Rectal smooth muscle tissue (tissue), 1 donor: ENCODE results near the gene CRYBG3.

Source experiments
- H3K27ac ChIP-seq: one replicate; pipeline ENCODE4 v1.7.0; 2013; ENCODE audit warnings: low read depth, low read length, inconsistent platforms
- H3K27me3 ChIP-seq: one replicate; pipeline ENCODE4 v1.7.0; 2013; ENCODE audit warnings: low read length; ENCODE audit not compliant: control insufficient read depth, insufficient read depth
- H3K36me3 ChIP-seq: one replicate; pipeline ENCODE4 v1.7.0; 2013; ENCODE audit warnings: low read length; ENCODE audit not compliant: control insufficient read depth, insufficient read depth
- H3K4me1 ChIP-seq: one replicate; pipeline ENCODE4 v1.7.0; 2013; ENCODE audit warnings: low read length; ENCODE audit not compliant: control insufficient read depth, insufficient read depth
- H3K4me3 ChIP-seq: one replicate; pipeline ENCODE4 v1.7.0; 2013; ENCODE audit warnings: low read length
- H3K9ac ChIP-seq: one replicate; pipeline ENCODE4 v1.7.0; 2013; ENCODE audit warnings: low read length

CRYBG3 gene

DNA sequence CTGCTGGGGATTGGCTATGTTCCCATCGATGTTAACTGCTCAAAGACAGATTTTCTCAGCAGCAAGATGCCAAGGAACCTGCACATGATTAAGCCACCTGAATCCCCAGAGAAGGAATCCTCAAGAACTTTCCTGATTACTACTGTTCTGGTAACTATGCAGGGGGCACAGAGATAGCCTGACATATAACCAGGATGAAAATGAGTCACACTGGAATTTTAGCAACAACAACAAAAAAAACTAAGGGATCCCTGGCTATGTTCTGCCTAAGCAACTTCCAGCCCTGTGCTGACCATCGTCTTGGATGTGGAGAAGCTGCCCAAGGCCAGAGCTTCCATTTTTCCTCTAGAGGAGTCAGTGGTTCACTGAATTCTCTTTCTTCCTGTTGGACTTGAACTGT is 136.6 kb downstream of the CRYBG3 start:
- Histone ChIP-seq H3K36me3 (no peaks in the 10 kb centered on the region), H3K9ac (no peak overlapping the region), H3K27ac (no peak overlapping the region), H3K27me3 (no peaks in the 10 kb centered on the region), H3K4me3 (no peak overlapping the region), H3K4me1 (peaks cover 3% of the 10 kb centered on the region)

DNA sequence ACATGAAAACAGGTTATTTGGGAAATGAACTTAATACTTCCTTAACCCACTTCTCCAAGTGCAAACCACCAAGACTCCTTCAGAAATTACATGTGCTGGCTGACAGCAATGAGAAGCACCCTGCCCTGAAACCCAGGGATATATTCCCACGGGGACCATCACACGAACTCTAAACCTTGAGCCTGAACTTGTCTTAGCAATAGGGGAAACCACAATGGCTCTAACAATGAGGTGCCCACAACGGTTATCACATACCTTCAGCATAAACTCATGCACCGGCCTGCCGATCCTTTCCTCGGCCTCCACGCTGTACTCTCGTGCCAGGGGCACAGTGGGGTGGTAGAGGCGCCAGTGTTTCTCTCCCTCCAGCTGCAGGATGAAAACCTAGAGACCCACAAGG is 137.0 kb downstream of the CRYBG3 start:
- H3K9ac ChIP-seq = no peak overlapping the region
- peaks cover 3% of the 10 kb centered on the region for H3K4me1 ChIP-seq
- no peaks in the 10 kb centered on the region for H3K36me3 ChIP-seq
- H3K4me3 ChIP-seq = no peak overlapping the region
- no peak overlapping the region for H3K27ac ChIP-seq
- H3K27me3 ChIP-seq = no peaks in the 10 kb centered on the region

DNA sequence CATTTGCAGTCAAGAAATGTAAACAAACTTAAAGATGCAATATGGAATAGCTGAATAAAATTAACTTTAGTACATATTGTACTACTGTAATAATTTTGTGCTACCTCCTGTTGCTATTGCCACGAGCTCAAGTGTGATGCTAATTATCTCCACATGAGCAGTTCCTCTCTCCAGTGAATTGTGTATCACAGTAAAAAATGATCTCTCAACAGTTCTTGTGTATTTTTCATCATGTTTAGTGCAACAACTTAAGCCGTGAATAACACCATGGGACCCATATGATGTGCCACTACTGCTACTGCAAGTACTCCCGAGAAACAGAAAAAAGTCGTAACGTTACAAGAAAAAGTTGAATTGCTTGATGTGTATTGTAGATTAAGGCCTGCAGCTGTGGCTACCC is 138.1 kb downstream of the CRYBG3 start:
- no peak overlapping the region for H3K4me3 ChIP-seq
- H3K4me1 ChIP-seq = peaks cover 3% of the 10 kb centered on the region
- H3K9ac ChIP-seq = no peak overlapping the region
- no peaks in the 10 kb centered on the region for H3K36me3 ChIP-seq
- H3K27ac ChIP-seq = no peak overlapping the region
- no peaks in the 10 kb centered on the region for H3K27me3 ChIP-seq

GRCh38 chr3:97960551-97960950 is 138.7 kb downstream of the CRYBG3 start:
- H3K36me3 ChIP-seq = no peaks in the 10 kb centered on the region
- H3K4me3 ChIP-seq = no peak overlapping the region
- H3K27me3 ChIP-seq = no peaks in the 10 kb centered on the region
- H3K9ac ChIP-seq = no peak overlapping the region
- H3K27ac ChIP-seq = no peak overlapping the region
- peaks cover 3% of the 10 kb centered on the region for H3K4me1 ChIP-seq

DNA sequence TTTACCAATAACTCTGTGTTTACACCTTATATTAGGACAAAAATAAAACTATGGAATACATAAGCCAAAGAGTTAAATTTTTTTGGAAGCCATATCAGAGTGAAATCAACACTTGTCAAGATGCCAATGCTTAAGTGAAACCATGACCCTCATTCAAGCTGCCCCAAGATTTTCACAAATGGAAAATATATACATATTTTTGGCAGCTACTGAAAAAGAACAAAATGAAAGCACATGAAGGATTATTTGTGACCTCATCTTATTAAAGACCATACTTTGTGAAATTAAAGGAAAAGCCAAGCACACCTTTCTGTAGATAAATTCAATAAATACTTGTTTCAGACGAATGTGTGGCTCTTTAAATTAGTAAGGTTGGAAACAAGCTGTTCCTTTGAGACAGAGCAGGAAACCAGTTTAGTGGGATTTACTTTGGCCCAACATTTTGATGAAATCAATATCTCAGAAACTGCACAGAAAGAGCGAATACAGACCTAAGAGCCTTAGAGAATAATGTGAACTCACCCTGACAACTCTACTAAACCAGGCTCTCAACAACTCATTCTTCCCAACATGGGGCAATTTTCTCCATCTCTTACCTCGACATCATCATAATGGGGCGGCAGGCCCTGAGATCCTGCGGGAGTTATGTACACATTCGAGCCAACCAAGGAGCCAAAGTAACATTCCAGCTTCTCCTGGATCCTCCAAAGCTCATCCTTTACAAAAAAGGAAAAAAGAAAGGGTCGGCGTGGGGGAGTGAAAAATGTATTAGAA is 139.4 kb downstream of the CRYBG3 start:
- H3K36me3 ChIP-seq = no peaks in the 10 kb centered on the region
- H3K27me3 ChIP-seq = no peaks in the 10 kb centered on the region
- no peak overlapping the region for H3K9ac ChIP-seq
- H3K4me3 ChIP-seq = no peak overlapping the region
- no peak overlapping the region for H3K27ac ChIP-seq
- H3K4me1 ChIP-seq = peaks cover 3% of the 10 kb centered on the region

GRCh38 chr3:97967966-97968365 is 146.2 kb downstream of the CRYBG3 start:
- Histone ChIP-seq H3K4me3 (no peak overlapping the region), H3K4me1 (peaks cover 2% of the 10 kb centered on the region), H3K36me3 (no peaks in the 10 kb centered on the region), H3K27me3 (no peaks in the 10 kb centered on the region), H3K9ac (no peak overlapping the region), H3K27ac (no peak overlapping the region)

DNA sequence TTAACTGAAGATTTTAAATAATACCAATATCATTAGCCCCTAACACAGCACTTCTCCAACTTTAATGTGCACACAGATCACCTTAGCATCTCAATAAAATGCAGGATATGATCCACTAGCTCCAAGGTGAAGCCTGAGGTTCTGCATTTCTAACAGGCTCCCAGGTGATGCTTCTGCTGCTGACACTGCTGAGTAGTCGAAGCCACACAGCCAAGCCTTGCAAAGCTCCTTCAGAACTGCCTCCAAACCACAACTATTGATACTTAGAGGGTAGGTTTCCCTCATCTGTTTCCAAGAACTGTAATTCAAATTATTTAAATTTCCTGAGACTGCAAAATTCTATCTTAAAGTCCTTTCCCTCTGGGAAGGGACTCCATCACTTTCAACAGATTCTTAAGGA is 146.6 kb downstream of the CRYBG3 start:
- H3K36me3 ChIP-seq = no peaks in the 10 kb centered on the region
- no peak overlapping the region for H3K9ac ChIP-seq
- no peak overlapping the region for H3K27ac ChIP-seq
- H3K4me3 ChIP-seq = no peak overlapping the region
- no peaks in the 10 kb centered on the region for H3K27me3 ChIP-seq
- H3K4me1 ChIP-seq = peaks cover 2% of the 10 kb centered on the region

DNA sequence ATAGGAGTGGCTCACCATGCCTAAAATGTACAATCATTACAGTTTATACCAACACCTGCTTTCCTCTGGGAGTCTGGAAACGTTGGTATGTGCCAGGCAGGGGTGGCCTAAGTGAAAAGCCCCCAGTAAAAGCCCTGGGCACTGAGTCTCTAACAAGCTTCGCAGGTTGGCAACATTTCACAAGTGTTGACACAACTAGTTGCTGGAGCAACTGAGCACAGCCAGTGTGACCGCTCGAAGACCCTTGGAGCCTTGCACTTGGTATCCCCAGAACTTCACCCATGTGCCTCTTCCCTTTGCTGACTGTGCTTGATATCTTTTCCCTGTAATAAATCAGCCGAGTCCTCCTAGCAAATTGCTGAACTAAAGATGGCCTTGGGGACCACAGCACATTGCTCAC is 147.7 kb downstream of the CRYBG3 start:
- Histone ChIP-seq H3K36me3 (no peaks in the 10 kb centered on the region), H3K4me3 (no peak overlapping the region), H3K27ac (no peak overlapping the region), H3K4me1 (peaks cover 2% of the 10 kb centered on the region), H3K27me3 (no peaks in the 10 kb centered on the region), H3K9ac (no peak overlapping the region)

GRCh38 chr3:97970156-97970555 is 148.3 kb downstream of the CRYBG3 start:
- Histone ChIP-seq H3K27ac (no peak overlapping the region), H3K4me3 (no peak overlapping the region), H3K36me3 (no peaks in the 10 kb centered on the region), H3K9ac (no peak overlapping the region), H3K4me1 (peaks cover 2% of the 10 kb centered on the region), H3K27me3 (no peaks in the 10 kb centered on the region)

- Histone ChIP-seq H3K9ac (no peak overlapping the region), H3K4me3 (peak overlapping the region; percentile 73), H3K27ac (no peak overlapping the region)
These were observed 149.3 kb downstream of the CRYBG3 start for GRCh38 chr3:97970956-97971620.

GRCh38 chr3:97971679-97972567 is 150.1 kb downstream of the CRYBG3 start, which contains the start of gene RIOX2:
TSS of gene RIOX2 (minus strand) at chr3:97972431. CDS start at chr3:97967593, 4,838 bp downstream.
- H3K36me3 ChIP-seq = no peaks in the 10 kb centered on the region
- H3K9ac ChIP-seq = peak within 1 kb of the TSS; percentile 1
- H3K4me3 ChIP-seq = peak within 1 kb of the TSS; percentile 73
- H3K27me3 ChIP-seq = no peaks in the 10 kb centered on the region
- peak within 1 kb of the TSS; percentile 68 for H3K27ac ChIP-seq
- peaks cover 2% of the 10 kb centered on the region for H3K4me1 ChIP-seq

More at GRCh38 chr3:97970956-97971620, 149.3 kb downstream of the CRYBG3 start:
- Histone ChIP-seq H3K27me3 (no peaks in the 10 kb centered on the region), H3K36me3 (no peaks in the 10 kb centered on the region), H3K4me1 (peaks cover 2% of the 10 kb centered on the region)

GRCh38 chr3:97972976-97973375 is 151.2 kb downstream of the CRYBG3 start:
- no peaks in the 10 kb centered on the region for H3K27me3 ChIP-seq
- no peaks in the 10 kb centered on the region for H3K36me3 ChIP-seq
- H3K27ac ChIP-seq = peak overlapping the region; percentile 68
- no peak overlapping the region for H3K9ac ChIP-seq
- peak overlapping the region; percentile 63 for H3K4me3 ChIP-seq
- H3K4me1 ChIP-seq = peaks cover 2% of the 10 kb centered on the region
